ENCODE measurements around the gene REXO1.

GRCh38 chr19:1854039-1854541, 5.8 kb upstream of the REXO1 start:
- no peak for TF ChIP-seq CTCF (conservative IDR thresholded peaks at IDR 0.05)
- TF ChIP-seq EZH2 (IDR thresholded peaks at IDR 0.05; ENCODE audit: low read depth) = no peak

Measured in PC-9 (cell line).